GM18861 (cell line): ENCODE results near the gene TPM1.

Experiments
- ATAC-seq: cut with Tn5 transposase; IDR thresholded peaks from one replicate; pipeline ENCODE4 v1.9.1; 2021; ENCODE audit not compliant: unreplicated experiment

TPM1 gene

GRCh38 chr15:63015618-63016017 is 26.9 kb upstream of the TPM1 start:
- ATAC-seq, result no peak

DNA sequence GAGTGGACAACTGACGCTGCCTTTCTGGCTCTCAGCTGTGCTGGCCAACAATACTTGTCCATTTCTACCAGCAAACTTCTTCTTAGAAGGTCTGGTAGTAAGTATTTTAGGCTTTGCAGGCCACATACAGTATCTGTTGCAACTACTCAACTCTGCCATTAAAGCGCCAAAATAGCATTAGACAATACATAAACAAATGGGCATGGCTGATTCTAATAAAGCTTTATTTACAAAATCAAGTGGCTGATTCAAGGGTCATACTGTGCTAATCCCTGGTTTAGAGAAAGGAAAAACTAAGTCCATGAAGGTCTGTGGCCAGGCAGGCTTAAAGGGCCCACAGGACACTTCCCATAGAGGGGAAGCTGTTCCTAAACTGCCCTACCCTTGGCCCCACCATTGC is 26.3 kb upstream of the TPM1 start:
- no peak for ATAC-seq

GRCh38 chr15:63018639-63019038 is 23.9 kb upstream of the TPM1 start:
- ATAC-seq, result no peak

DNA sequence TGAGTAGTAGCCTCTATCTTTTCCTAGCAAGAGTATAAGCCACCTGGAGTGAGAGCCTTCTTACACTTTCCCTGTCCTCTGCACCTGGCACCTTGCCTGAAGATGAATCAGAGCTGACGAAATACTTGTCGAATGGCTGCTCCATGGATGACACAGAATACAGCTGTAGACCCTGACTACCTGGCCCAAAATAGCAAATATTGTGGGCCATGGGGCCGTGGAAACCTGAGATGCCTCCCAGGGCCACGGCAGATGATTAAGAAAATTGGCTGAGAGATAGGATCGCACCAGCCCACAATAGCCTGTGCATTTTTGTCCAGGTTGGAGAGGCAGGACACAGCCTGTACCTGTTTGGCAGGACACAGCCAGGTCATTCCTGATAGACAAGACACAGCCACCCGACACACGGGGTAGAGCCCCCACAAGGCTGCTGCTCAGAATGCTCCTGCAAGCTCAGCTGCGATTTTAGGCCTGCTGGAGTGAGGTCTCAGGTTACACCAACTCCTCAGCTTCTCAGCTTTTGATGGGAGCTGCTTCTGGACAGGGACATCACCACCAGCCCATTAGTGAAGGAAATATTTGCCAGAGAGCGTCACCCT is 22.9 kb upstream of the TPM1 start:
- no peak for ATAC-seq

GRCh38 chr15:63020128-63020527 is 22.4 kb upstream of the TPM1 start:
- no peak for ATAC-seq

DNA sequence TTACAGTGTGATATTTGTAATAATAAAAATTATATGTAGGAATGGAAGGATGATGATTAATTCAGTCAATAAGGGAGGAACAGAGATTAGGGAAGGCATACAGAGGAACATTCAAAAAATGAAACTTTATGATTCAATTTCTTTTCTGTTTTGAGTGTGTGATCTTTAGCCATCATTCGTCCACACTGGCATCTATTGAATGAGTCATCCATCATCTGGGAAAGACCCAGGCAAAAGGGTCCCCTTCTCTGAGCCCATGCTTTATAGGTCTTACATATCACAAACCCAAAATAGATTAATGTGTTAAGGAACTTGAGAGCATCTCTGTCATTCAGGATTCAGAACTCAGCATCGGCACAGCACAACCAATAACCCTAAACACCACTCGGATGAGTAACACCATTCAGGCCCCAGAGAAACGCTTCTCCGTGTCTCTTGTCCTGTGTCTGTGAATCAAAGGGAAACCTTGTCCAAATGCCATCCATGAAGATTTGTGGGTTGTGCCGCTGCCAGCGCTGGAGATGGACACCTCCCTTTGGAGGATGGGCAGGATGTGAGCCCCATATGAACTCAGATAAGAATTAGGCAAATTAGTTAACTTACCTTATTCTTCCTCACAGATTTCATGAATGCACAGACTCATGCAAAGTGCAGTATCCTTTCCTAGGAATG is 21.7 kb upstream of the TPM1 start:
- no peak for ATAC-seq

DNA sequence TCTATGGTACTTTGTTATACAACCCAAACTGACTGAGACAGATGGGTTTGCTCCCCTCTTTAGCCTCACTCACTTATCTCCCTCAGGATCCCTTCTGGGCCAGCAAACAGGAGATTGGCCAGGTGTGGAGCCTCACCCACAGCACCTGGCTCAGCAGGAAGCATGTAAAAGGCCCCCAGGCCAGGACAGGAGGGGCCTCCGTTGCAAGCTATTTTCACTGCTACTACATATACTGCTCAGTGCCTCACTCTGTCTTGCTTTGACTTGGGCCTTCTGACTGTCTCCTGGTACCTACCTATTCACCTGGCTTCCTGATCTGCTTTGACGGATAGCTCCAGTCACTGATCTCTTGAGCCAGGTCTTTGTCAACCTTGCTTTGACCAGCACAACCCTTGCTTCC is 20.4 kb upstream of the TPM1 start:
- ATAC-seq, result no peak

DNA sequence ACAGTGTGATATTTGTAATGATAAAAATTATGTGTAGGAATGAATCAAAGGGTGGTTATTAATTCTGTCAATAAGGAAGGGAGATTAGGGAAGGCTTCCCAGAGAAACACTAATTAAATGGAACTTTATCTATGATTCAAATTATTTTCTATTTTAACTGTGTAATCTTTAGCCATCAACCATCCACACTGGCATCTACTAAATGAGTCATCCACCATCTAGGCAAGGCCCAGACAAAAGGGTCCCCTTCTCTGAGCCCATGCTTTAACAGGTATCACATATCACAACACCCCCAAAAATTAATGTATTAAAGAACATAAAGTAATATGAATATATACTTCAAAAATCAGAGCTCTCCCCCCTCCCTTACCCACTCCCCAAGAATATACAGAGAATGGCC is 19.9 kb upstream of the TPM1 start:
- ATAC-seq, result no peak

DNA sequence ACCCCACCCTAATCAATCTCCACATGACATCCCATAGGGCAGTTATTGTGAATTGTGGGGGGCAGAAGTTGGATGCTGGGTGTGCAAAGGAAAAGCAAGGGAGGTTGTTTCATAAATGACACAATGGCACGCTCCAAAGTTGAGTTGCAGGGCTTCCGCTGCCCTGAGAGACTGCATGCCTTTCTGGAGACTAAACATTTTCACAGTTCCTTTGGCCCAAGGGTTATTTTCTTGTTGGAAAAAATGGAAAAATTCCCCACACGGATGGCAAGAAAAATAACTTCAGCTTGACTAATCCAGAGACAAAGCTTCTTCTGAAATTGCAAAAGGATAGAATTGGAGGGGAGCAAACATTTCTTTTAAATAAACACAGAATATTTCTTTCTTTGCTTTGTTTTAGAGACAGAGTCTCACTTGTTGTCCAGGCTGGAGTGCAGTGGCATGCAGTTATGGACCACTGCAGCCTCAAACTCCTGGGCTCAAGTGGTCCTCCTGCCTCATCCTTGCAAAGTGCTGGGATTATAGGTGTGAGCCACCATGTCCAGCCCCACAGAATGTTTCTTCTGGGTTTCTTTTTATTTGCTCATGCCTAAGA is 19.1 kb upstream of the TPM1 start:
- no peak for ATAC-seq

GRCh38 chr15:63025460-63025859 is 17.1 kb upstream of the TPM1 start:
- no peak for ATAC-seq

DNA sequence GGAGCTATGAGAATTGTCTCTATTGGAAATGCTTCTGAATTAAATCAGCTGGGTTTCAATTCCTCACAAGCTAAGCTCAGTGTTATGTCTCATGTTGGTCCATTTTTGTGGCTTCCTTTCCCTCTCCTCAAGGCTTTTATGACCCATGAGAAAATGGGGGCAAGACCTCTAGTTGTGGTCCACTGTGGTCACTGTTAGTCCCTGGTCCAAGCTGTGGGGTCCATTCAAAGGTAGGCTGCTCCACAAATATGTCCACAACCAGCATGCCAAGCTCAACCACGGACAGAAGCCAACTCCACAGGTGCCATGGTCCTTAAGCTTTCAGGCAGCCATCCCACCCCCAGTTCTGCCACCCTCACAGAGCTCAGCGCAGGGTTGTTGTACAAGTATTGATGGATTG is 14.9 kb upstream of the TPM1 start:
- no peak for ATAC-seq

DNA sequence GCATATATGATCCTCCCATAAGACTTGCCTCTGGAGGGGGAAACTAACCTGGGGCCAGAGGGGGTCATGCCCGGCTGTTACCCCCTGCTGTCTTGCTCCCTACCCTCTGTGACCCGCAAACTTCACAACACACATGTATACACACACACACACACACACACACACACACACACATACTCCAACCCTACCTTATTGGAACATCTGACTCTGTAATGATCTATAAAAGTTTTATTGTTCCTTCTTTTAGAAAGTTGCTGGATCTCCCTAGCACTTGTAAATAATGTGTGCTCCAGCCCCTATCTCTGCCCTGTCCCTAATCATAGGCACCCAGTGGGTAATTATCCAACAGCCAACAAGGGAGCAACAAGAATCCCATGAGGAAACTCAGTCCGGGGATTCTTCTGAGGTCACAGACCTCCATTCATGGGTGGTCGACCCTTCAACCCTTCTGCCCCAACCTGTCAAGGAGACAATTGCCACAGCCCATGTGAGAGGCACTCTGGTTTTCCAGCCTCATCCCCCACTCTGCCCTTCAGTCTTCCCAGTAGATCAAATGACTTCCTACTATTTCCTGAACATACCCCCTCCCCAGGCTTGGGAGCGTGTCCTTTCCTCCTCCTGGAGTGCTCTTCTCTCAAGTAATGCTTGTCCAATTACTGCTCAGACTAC is 14.0 kb upstream of the TPM1 start:
- no peak for ATAC-seq

DNA sequence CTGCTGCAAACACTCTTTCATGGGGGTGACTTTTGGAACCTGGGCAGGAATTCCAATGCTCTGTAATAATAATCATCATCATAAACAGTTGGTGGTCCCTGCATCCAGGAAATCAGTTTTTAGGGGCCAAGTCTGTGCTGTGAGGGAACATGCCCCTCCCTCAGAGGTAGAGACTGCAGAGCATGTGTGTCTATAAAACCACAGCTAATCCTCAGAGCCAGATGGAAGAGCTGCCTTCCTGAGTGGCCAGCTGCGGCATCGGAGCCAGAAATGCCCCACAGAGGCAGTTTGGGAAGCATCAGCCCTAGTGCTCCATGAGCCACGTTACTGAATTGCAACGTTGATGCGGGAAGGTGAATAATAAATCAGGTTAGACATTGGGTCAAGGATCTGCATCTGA is 12.9 kb upstream of the TPM1 start:
- ATAC-seq, result no peak

DNA sequence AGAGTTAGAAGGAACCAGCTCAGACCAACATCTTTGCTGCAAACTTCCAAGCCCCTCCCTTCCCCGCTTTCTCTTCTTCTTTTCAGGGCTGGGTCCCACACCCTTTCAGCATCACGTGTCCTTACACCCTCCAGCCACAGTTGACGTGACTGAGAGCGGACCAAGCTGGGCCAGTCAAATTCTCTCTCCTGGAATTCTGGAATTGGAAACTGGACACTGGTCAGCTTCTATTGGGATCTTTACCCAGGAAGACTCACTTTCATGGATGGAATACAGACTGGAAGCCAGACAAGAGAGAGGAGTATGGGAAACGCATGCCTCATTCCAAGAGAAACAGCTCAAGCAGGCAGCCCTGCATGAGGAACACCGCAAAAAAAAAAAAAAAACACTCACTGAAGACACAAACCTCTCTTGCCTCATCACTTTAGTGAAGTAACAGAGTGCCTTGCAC is 12.4 kb upstream of the TPM1 start:
- no peak for ATAC-seq

DNA sequence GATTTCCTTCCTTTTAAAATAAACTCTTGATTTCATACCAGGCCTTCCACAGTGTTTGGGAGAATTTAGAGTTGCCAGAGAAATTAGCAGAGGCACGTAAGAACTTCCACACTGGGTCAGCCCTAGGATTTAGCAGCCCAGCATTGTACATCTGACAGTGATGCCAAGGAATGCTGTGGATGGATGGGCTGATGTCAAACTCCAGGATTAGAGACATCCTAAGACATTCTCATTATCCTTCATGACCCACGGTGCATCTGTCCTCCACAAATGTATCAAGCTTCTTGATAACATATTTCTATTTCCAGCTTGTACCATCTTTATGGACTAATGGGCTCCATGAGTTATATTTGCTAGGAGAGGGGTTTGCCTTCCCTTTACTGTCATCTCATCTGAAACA is 8.0 kb upstream of the TPM1 start:
- ATAC-seq, result no peak

- ATAC-seq, result no peak
Measured at GRCh38 chr15:63035253-63035652, 7.3 kb upstream of the TPM1 start.

DNA sequence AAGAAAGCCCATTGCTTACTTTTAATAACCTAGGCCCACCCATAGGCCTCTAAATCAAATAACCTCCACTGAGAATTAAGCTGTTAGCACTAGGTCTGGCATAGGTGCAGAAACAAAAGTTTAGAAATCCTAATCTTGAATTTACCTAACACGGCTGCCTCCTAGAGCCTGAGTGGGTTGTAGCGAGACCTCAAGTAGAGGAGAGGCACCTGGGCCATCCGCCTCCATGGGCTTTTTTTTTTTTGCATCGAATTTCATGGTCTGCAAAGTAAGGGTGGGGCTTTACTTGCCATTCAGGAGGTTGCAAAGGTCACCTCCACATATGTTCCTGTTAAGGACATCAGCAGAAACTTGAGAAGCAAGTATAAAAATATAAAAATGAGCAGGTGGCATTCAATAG is 6.6 kb upstream of the TPM1 start:
- no peak for ATAC-seq

GRCh38 chr15:63037976-63038720 is 4.4 kb upstream of the TPM1 start:
- ATAC-seq, result no peak

GRCh38 chr15:63038926-63039673 is 3.4 kb upstream of the TPM1 start:
- ATAC-seq, result no peak

GRCh38 chr15:63039811-63040210 is 2.7 kb upstream of the TPM1 start:
- ATAC-seq, result no peak

- no peak for ATAC-seq
Measured at GRCh38 chr15:63040509-63040908, 2.0 kb upstream of the TPM1 start.
